Omental fat pad (tissue), 4 donors: ENCODE results near the gene PAGE1. TPM values are rescaled to one million over a fixed set of nuclear protein-coding genes. Genes with fewer than 3 reads are reported as not detected.

Experiments
- ATAC-seq: fragments of 150-250 bp; one replicate; pipeline ENCODE4 v1.9.1; 2016; ENCODE audit warnings: mild to moderate bottlenecking, moderate library complexity; ENCODE audit not compliant: low FRiP score
- DNase-seq: peaks from one replicate; pipeline ENCODE4 v3.0.0-alpha.2; 2019; ENCODE audit warnings: low spot score
- total RNA-seq, 4 donors: library from RNA; depleted of rRNA; stranded (reverse); fragments of >200 nt; gene quantifications; one replicate each; pipeline ENCODE4 v1.1.0, GENCODE V29; 2016
- TF ChIP-seq, protein P1 (sequence below), 3 donors: fragments of 450-650 bp; IDR thresholded peaks; one replicate each; pipeline ENCODE4 v1.5.1; 2016 to 2017; ENCODE audit warnings: antibody characterized with exemption in 3 of 3, mild to moderate bottlenecking in 3 of 3, moderate library complexity in 2 of 3

The PAGE1 gene
- total RNA-seq, 4 donors from 2014 or later = not detected

DNA sequence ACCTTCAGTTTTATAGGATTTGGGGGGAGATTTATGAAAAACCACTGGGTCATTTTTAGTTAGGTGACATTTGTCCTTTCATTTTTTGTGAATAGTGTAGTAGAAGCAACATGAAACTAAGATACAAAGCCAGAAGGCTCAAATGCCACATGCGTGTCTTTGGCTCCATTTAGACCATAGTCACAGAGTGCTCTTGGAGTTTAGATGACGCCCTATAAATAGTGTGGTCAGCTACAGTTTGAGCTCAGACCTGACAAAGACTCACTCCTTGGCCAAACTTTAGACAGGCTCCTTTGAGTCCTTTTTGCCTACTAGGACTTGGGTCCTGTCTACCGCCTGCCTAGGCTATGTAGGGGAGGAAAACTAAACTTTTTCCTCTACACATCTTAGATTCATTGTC lies 16.8 kb upstream of the PAGE1 start:
- DNase-seq (no peak), ATAC-seq (no peak)
- TF ChIP-seq, protein P1, sequence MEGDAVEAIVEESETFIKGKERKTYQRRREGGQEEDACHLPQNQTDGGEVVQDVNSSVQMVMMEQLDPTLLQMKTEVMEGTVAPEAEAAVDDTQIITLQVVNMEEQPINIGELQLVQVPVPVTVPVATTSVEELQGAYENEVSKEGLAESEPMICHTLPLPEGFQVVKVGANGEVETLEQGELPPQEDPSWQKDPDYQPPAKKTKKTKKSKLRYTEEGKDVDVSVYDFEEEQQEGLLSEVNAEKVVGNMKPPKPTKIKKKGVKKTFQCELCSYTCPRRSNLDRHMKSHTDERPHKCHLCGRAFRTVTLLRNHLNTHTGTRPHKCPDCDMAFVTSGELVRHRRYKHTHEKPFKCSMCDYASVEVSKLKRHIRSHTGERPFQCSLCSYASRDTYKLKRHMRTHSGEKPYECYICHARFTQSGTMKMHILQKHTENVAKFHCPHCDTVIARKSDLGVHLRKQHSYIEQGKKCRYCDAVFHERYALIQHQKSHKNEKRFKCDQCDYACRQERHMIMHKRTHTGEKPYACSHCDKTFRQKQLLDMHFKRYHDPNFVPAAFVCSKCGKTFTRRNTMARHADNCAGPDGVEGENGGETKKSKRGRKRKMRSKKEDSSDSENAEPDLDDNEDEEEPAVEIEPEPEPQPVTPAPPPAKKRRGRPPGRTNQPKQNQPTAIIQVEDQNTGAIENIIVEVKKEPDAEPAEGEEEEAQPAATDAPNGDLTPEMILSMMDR (IDR thresholded peaks at IDR 0.05) = no peak

DNA sequence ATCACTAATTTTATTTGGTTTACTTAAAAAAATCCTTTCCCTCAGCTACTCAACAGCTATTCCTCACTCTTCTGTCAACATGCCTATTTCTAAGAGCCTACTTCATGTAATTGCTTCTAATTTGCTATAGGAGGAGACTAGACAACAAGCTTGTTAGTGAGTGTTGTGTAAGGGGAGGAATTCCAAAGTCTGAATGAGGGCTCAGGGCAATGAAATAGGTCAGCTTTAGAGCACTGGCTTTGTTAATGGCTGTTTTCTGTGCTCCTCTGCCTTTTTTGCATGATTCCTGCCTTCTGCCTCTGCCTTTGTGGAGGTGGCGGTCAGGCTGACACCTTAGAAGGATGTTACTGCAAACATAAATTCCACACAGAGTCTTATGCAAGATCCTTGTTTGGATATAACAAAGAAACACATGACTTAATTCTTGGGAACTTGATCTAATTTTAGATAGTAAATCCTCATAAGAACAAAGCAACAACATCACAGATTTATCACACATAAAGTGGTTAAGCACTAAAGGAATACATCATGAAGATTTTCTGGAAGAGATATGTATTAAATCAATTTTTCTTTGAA lies 15.0 kb upstream of the PAGE1 start:
- ATAC-seq (no peak), DNase-seq (no peak)
- TF ChIP-seq, protein P1 (IDR thresholded peaks at IDR 0.05) = no peak

DNA sequence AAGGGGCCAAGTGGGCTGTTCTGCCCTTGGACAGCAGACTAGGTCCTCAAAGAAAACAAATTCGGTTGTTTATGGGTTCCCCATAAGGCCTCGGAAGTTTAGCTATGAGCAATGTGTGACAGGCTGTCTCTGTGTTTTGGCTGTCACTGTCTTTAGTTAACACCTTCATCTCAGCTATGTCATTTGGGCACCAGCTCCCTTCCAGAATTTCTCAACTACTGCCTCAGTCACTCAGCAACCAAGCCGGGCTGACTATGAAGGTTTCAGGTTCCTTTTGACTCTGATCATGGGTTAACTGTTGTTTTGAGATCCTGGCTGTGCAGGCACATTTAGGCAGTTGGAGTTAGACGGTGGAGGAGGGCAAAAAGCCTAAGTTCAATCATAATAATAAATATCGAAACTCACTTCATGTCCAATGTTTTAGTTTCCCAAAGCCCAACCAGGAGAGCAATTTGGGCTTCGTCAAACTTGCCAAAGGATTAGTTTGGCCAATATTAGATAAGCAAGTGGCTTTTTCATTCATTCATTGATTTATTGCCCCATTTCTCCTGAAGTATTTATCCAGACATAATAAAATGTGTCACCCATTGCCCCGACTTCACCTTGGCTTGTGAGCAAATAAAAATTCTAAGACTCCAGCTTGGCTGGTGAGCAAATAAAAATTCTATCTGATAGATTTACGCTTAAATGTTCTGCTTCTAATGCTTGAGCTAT lies 9.1 kb upstream of the PAGE1 start:
- ATAC-seq (no peak), DNase-seq (no peak)
- TF ChIP-seq, protein P1 (IDR thresholded peaks at IDR 0.05) = no peak

DNA sequence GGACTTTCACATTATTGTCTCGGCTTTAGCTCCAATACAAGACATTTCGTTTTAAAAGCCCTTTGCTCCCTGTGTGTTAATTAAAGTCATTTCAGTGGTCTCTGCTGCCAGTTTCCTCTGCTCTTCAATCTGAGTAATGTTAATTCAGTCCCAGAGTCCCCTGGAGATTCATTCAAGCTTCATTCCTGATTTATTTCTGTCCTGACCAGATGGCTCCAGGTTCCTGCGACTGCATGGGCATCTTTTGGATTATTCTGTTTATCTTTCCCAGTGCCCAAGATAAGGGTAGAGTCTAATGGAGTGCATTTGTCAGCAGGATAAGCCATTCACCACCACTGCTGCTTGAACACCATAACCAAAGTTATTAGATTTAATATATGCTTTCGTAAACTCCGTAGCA lies 6.1 kb upstream of the PAGE1 start:
- TF ChIP-seq, protein P1 (IDR thresholded peaks at IDR 0.05) = no peak
- DNase-seq (no peak), ATAC-seq (no peak)

DNA sequence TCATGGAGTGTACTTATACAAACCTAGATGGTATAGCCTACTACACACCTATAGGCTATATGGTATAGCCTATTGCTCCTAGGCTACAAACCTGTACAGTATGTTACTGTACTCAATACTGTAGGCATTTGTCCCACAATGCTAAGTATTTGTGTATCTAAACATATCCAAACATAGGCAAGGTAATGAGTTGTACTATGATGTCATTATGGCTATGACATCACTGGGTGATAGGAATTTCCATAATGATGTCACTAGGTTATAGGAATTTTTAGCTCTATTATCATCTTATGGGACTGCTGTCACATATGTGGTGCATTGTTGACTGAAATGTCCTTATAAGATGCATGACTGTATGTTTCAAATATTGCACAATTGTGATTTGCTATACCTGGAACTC lies 5.5 kb upstream of the PAGE1 start:
- TF ChIP-seq, protein P1 (IDR thresholded peaks at IDR 0.05) = no peak
- no peak for ATAC-seq
- no peak for DNase-seq

DNA sequence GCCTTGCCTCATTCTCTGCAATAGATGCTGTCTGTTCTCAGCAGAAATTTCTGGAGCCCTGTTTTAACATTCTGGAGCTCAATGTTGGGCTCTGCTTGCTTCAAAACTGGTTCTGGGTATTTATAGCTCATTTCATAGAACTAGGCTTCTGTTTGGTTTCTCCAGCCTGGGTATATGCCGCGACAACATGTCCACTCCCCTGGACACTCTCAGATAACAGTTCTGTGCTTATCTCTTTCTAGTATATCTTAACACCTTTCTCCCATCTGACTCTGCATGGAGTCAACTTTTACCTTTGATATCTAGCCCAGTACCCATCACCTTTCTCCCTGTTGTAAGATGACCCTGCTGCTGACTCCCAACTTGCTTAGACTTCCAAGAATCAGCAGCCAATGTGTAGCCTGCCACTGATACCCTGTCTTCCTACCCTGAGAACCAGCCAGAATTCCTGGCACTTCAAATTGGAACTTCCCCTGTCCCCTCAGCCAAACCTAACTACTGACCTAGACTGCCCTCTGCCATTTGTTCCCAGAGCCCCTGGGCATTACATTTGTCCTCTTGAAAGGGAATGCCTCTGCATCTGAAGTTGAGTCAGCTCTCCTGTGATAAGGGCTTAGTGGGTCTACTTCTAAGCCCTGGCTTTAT lies 20.6 kb downstream of the PAGE1 start:
- TF ChIP-seq, protein P1 (IDR thresholded peaks at IDR 0.05) = no peak
- DNase-seq = no peak
- no peak for ATAC-seq
